Measurements from ENCODE around the gene R3HDML. TPM values are rescaled to one million over a fixed set of nuclear protein-coding genes. Genes with fewer than 3 reads are reported as not detected.

The R3HDML gene
- total RNA-seq, 1 donor from 2014 or later = not detected

DNA sequence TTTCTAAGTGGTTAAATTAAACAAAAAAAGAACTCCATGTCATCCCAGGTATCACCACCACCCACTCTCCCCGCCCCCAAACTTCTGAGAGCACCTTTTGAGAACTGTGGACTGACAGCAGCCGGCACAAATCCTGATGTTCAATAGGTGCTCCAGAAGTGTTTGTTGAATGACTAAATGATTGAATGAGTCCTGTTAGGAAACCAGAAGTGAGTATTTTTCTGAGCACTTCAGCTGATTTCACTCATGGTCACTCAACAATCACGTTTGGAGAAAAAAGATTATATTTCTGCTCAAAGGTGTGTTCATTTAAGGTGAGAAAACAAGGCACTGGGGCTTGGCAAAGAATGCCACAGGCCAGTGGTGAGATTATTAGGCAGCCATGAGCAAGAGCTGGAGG lies 12.5 kb downstream of the R3HDML start:
- no peak overlapping the region for H3K9ac ChIP-seq
- peaks cover 7% of the 10 kb centered on the region for H3F3A ChIP-seq (ENCODE audit: low read depth)
- no peaks in the 10 kb centered on the region for H3K79me2 ChIP-seq (ENCODE audit: low read depth)
- no peaks in the 10 kb centered on the region for H3K9me3 ChIP-seq (ENCODE audit: low read depth)
- DNase-seq (ENCODE audit: low spot score) = no peak
- TF ChIP-seq EZH2 (IDR thresholded peaks at IDR 0.05) = no peak
- TF ChIP-seq EZH2phosphoT487 (IDR thresholded peaks at IDR 0.05) = no peak
- TF ChIP-seq, protein P1, sequence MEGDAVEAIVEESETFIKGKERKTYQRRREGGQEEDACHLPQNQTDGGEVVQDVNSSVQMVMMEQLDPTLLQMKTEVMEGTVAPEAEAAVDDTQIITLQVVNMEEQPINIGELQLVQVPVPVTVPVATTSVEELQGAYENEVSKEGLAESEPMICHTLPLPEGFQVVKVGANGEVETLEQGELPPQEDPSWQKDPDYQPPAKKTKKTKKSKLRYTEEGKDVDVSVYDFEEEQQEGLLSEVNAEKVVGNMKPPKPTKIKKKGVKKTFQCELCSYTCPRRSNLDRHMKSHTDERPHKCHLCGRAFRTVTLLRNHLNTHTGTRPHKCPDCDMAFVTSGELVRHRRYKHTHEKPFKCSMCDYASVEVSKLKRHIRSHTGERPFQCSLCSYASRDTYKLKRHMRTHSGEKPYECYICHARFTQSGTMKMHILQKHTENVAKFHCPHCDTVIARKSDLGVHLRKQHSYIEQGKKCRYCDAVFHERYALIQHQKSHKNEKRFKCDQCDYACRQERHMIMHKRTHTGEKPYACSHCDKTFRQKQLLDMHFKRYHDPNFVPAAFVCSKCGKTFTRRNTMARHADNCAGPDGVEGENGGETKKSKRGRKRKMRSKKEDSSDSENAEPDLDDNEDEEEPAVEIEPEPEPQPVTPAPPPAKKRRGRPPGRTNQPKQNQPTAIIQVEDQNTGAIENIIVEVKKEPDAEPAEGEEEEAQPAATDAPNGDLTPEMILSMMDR (IDR thresholded peaks at IDR 0.05) = no peak
- Mint-ChIP-seq H3K4me3 (no peak overlapping the region), H3K4me1 (peaks cover 15% of the 10 kb centered on the region), H3K9me3 (no peaks in the 10 kb centered on the region), H3K27me3 (ENCODE audit: insufficient read depth, low read depth) (peaks cover 7% of the 10 kb centered on the region), H3K27ac (no peak overlapping the region), H3K36me3 (no peaks in the 10 kb centered on the region)
- H4K20me1 ChIP-seq (ENCODE audit: low read depth) = no peaks in the 10 kb centered on the region
- peaks cover 9% of the 10 kb centered on the region for H3K4me1 ChIP-seq
- no peak overlapping the region for H3K27ac ChIP-seq
- no peak overlapping the region for H3K4me3 ChIP-seq
- H3K4me2 ChIP-seq = no peak overlapping the region
- H3K36me3 ChIP-seq = no peaks in the 10 kb centered on the region
- H3K27me3 ChIP-seq = no peaks in the 10 kb centered on the region
- no peak overlapping the region for H2AFZ ChIP-seq (replicated peaks)

DNA sequence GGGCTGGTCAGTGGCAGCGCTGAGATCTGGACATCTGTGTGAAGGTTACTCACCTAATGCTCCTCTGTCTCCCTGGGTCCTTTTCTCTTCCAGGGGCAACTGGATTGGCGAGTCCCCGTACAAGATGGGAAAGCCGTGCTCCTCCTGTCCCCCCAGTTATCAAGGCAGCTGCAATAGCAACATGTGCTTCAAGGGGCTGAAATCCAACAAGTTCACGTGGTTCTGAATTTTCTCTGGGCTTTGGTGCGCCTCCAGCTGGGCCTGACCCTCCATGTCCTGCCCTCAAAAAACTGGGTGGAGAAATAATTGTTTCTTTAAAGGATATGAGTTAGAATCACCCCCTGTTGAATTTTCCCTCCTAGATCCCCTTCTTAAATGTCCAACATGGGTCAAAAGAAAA lies 13.7 kb downstream of the R3HDML start:
- Histone ChIP-seq H4K20me1 (ENCODE audit: low read depth) (no peaks in the 10 kb centered on the region), H3F3A (ENCODE audit: low read depth) (peaks cover 7% of the 10 kb centered on the region), H3K4me1 (peaks cover 9% of the 10 kb centered on the region), H3K79me2 (ENCODE audit: low read depth) (no peaks in the 10 kb centered on the region), H3K9me3 (ENCODE audit: low read depth) (no peaks in the 10 kb centered on the region), H3K4me2 (no peak overlapping the region), H3K9ac (no peak overlapping the region), H2AFZ (replicated peaks) (no peak overlapping the region), H3K36me3 (no peaks in the 10 kb centered on the region), H3K4me3 (no peak overlapping the region), H3K27me3 (no peaks in the 10 kb centered on the region), H3K27ac (no peak overlapping the region)
- Mint-ChIP-seq H3K27me3 (ENCODE audit: insufficient read depth, low read depth) (peaks cover 7% of the 10 kb centered on the region), H3K36me3 (no peaks in the 10 kb centered on the region), H3K4me1 (peaks cover 17% of the 10 kb centered on the region), H3K9me3 (no peaks in the 10 kb centered on the region), H3K4me3 (no peak overlapping the region), H3K27ac (no peak overlapping the region)
- DNase-seq (ENCODE audit: low spot score) = no peak
- TF ChIP-seq EZH2 (IDR thresholded peaks at IDR 0.05) = no peak
- TF ChIP-seq, protein P1 (IDR thresholded peaks at IDR 0.05) = no peak

DNA sequence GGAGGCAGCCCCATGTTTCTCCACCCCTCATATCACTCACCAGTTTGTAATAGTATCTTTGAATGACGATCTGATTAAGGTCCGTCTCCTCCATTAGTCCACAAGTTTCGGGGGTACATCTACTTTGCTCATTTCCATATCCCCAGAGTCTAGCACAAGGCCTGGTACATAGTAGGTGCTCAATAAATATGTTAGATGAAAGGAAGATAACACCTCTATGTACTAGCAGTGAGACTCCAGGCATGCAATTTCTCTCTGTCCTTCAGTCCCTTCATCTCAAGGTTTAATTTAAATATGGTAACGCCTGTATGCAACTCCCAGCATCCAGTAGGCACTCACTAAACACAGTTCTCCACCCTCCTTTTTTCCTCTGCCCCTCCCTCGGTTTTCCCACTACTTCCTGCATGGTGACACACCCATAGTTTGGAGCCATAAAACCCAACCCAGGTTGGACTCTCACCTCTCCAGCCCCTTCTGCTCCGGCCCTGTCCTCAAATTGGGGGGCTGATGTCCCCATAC lies 18.2 kb downstream of the R3HDML start:
- Mint-ChIP-seq H3K36me3 (no peaks in the 10 kb centered on the region), H3K4me3 (no peak overlapping the region), H3K27ac (peak overlapping the region; percentile 68), H3K4me1 (peaks cover 20% of the 10 kb centered on the region), H3K27me3 (ENCODE audit: insufficient read depth, low read depth) (peaks cover 8% of the 10 kb centered on the region), H3K9me3 (no peaks in the 10 kb centered on the region)
- H3K4me3 ChIP-seq = no peak overlapping the region
- H3K4me1 ChIP-seq = peaks cover 13% of the 10 kb centered on the region
- no peak overlapping the region for H3K27ac ChIP-seq
- no peaks in the 10 kb centered on the region for H4K20me1 ChIP-seq (ENCODE audit: low read depth)
- no peak overlapping the region for H3K9ac ChIP-seq
- no peaks in the 10 kb centered on the region for H3K79me2 ChIP-seq (ENCODE audit: low read depth)
- TF ChIP-seq EZH2 (IDR thresholded peaks at IDR 0.05) = no peak
- TF ChIP-seq, protein P1 (IDR thresholded peaks at IDR 0.05) = no peak
- TF ChIP-seq EZH2phosphoT487 (IDR thresholded peaks at IDR 0.05) = no peak
- H3K27me3 ChIP-seq = no peaks in the 10 kb centered on the region
- H3K36me3 ChIP-seq = no peaks in the 10 kb centered on the region
- H3K4me2 ChIP-seq = no peak overlapping the region
- DNase-seq (ENCODE audit: low spot score) = no peak
- peaks cover 7% of the 10 kb centered on the region for H3F3A ChIP-seq (ENCODE audit: low read depth)
- no peak overlapping the region for H2AFZ ChIP-seq (replicated peaks)
- no peaks in the 10 kb centered on the region for H3K9me3 ChIP-seq (ENCODE audit: low read depth)

All from neural progenitor cell (in vitro differentiated cells).